HepG2 (cell line): ENCODE data around the gene OGFOD3. TPM values are rescaled to one million over a fixed set of nuclear protein-coding genes. Genes with fewer than 3 reads are reported as not detected.

Experiments
- ARID4A ChIP-seq: sonication (generic); formaldehyde crosslinking; IDR thresholded peaks from 2 replicates; pipeline ENCODE4 v1.5.0; 2020; ENCODE audit warnings: mild to moderate bottlenecking, missing genetic modification reagents, borderline replicate concordance
- ATF1 ChIP-seq: IDR thresholded peaks from 2 replicates; pipeline ENCODE4 v1.6.1; 2016; ENCODE audit warnings: mild to moderate bottlenecking, control low read depth
- CENPT ChIP-seq: sonication (generic); formaldehyde crosslinking; IDR thresholded peaks from 2 replicates; pipeline ENCODE4 v1.8.0; 2022; ENCODE audit warnings: low read depth, mild to moderate bottlenecking, moderate library complexity, missing genetic modification reagents
- GLI4 ChIP-seq: sonication (generic); formaldehyde crosslinking; IDR thresholded peaks from 2 replicates; pipeline ENCODE4 v1.5.1; 2020; ENCODE audit warnings: missing genetic modification reagents, mild to moderate bottlenecking, moderate library complexity, borderline replicate concordance
- LCORL ChIP-seq, 2 experiments: fragments of 450-650 bp in 1 of 2; sonication (generic) in 1 of 2; formaldehyde crosslinking in 1 of 2; IDR thresholded peaks; 2 replicates each; pipeline versions ENCODE4 v1.5.0 to v1.6.1; 2017 to 2020; ENCODE audit warnings: antibody characterized with exemption in 1 of 2, missing genetic modification reagents in 1 of 2
- SMYD3 ChIP-seq: sonication (generic); formaldehyde crosslinking; IDR thresholded peaks from 2 replicates; pipeline ENCODE4 v1.8.1; 2023; ENCODE audit warnings: mild to moderate bottlenecking, missing genetic modification reagents
- SP4 ChIP-seq: sonication (generic); formaldehyde crosslinking; IDR thresholded peaks from 2 replicates; pipeline ENCODE4 v1.8.1; 2023; ENCODE audit warnings: mild to moderate bottlenecking, missing genetic modification reagents
- YEATS2 ChIP-seq: sonication (generic); formaldehyde crosslinking; IDR thresholded peaks from 2 replicates; pipeline ENCODE4 v1.4.0; 2020; ENCODE audit warnings: missing genetic modification reagents, borderline replicate concordance
- YY1 ChIP-seq: IDR thresholded peaks from 2 replicates; pipeline ENCODE4 v1.6.1; 2011; ENCODE audit warnings: low read length, low read depth, moderate library complexity, mild to moderate bottlenecking; ENCODE audit not compliant: insufficient read depth, insufficient replicate concordance
- ZMYM2 ChIP-seq: sonication (generic); formaldehyde crosslinking; IDR thresholded peaks from 2 replicates; pipeline ENCODE4 v1.8.0; 2022; ENCODE audit warnings: mild to moderate bottlenecking, missing genetic modification reagents
- ZNF142 ChIP-seq: sonication (generic); formaldehyde crosslinking; IDR thresholded peaks from 2 replicates; pipeline ENCODE4 v1.4.0; 2020; ENCODE audit warnings: missing genetic modification reagents
- ZNF34 ChIP-seq: sonication (generic); formaldehyde crosslinking; IDR thresholded peaks from 2 replicates; pipeline ENCODE4 v1.4.0; 2020; ENCODE audit warnings: mild to moderate bottlenecking, missing genetic modification reagents, borderline replicate concordance
- ZNF850 ChIP-seq: sonication (generic); formaldehyde crosslinking; conservative IDR thresholded peaks from 2 replicates; pipeline ENCODE4 v1.9.0; 2021; ENCODE audit warnings: mild to moderate bottlenecking, missing genetic modification reagents
- polyA plus RNA-seq, 8 experiments: library from polyadenylated mRNA; depleted of rRNA in 3 of 8; stranded (reverse) in 7 of 8; unstranded in 1 of 8; fragments of >200 nt; fragmentation: Illumina TruSeq in 4 of 8; extraction: Trizol in 4 of 8; gene quantifications; 2 replicates each; pipeline versions ENCODE4 v1.2.1 to v1.2.3, GENCODE V29; 2011 to 2016; ENCODE audit warnings: low read depth in 4 of 8, missing spikeins in 1 of 8, mixed read lengths in 1 of 8; ENCODE audit not compliant: insufficient read depth in 1 of 8
- total RNA-seq, 5 experiments: library from RNA; depleted of rRNA; stranded (reverse); fragments of >200 nt; fragmentation: Illumina TruSeq; extraction: Trizol; gene quantifications; 2 replicates each; pipeline ENCODE4 v1.2.3, GENCODE V29; 2016; ENCODE audit warnings: low read depth in 1 of 5
- TF ChIP-seq, protein P1 (sequence below): sonication (generic); formaldehyde crosslinking; IDR thresholded peaks from 2 replicates; pipeline ENCODE4 v1.4.0; 2020; ENCODE audit warnings: mild to moderate bottlenecking, low read depth, missing genetic modification reagents
- TF ChIP-seq, protein P2 (sequence below): IDR thresholded peaks from 2 replicates; pipeline ENCODE4 v1.6.1; 2016

The OGFOD3 gene
- total and polyA plus RNA-seq, 2 of the 13 experiments (the other 11 are each of a cell fraction or from before 2014, with no cell fraction given), result 40.0 to 42.1 TPM

DNA sequence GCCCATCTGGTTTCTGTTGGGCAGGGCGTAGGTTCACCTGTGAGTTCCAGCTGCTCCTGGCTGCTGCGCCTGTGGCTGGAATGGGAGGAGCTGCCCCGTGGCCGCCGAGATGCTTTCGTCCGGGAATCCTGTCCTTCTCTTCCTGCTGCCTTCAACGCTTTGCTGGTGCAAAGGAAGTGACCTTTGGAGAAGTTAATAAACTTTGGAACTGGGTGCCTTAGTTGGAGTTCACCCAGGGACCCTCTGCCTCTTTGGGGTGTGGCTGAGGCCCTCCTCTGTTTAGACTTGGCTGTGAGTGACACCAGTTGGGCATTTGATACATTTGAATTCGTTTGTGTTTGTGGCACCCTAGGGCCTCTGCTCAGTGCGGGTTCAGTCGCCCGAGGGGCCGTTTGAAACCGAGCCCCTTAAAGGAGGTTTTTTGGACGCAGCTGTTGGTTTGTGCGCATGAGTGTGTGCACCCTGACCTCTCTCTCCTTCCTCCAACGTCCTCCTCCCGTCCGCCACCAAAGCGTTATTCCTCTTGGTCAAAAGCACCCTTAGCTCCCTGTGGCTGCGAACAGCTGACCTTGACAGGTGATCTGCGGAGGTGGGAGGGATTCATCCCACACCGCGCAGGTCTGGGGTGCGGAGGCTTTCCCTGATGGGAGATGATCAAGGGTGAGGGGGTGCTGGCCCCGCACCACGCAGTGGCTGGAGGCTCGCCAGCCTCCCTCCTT, 75.9 kb downstream of the OGFOD3 start (continued):
- TF ChIP-seq ZNF142 (CRISPR knock-in tag) (0 out of 2 replicates have a peak, but pooled peaks have one; percentile 16), SP4 (CRISPR knock-in tag) (no peak), ZMYM2 (CRISPR knock-in tag) (0 out of 2 replicates have a peak, but pooled peaks have one; percentile 41), GLI4 (CRISPR knock-in tag) (no peak), YEATS2 (CRISPR knock-in tag) (no peak), ATF1 (CRISPR knock-in tag) (no peak), LCORL (IDR thresholded peaks at IDR 0.05) (no peak), LCORL (CRISPR knock-in tag; IDR thresholded peaks at IDR 0.05) (no peak; the same call in 1 of the 2 replicates), ZNF34 (CRISPR knock-in tag) (no peak), YY1 (no peak), CENPT (CRISPR knock-in tag) (no peak), ZNF850 (CRISPR knock-in tag) (no peak), SMYD3 (CRISPR knock-in tag) (no peak), ARID4A (CRISPR knock-in tag) (peak; percentile 31; the same call in 1 of the 2 replicates)
- TF ChIP-seq, protein P1, sequence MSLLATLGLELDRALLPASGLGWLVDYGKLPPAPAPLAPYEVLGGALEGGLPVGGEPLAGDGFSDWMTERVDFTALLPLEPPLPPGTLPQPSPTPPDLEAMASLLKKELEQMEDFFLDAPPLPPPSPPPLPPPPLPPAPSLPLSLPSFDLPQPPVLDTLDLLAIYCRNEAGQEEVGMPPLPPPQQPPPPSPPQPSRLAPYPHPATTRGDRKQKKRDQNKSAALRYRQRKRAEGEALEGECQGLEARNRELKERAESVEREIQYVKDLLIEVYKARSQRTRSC, result no peak; the same call in 1 of the 2 replicates
- TF ChIP-seq, protein P2, sequence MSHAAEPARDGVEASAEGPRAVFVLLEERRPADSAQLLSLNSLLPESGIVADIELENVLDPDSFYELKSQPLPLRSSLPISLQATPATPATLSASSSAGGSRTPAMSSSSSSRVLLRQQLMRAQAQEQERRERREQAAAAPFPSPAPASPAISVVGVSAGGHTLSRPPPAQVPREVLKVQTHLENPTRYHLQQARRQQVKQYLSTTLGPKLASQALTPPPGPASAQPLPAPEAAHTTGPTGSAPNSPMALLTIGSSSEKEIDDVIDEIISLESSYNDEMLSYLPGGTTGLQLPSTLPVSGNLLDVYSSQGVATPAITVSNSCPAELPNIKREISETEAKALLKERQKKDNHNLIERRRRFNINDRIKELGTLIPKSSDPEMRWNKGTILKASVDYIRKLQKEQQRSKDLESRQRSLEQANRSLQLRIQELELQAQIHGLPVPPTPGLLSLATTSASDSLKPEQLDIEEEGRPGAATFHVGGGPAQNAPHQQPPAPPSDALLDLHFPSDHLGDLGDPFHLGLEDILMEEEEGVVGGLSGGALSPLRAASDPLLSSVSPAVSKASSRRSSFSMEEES (CRISPR knock-in tag), result no peak
